Hepatocyte (in vitro differentiated cells): ENCODE data around the gene MAGI1.
A peak's percentile ranks its signal among the peaks of the same experiment; 100 is the strongest.

ENCODE experiments used
- CTCF ChIP-seq: fragments of 200-600 bp; sonication (generic); IDR thresholded peaks from 2 replicates; pipeline ENCODE4 v1.5.1; 2016; ENCODE audit warnings: antibody characterized with exemption, mild to moderate bottlenecking; ENCODE audit not compliant: poor library complexity
- EZH2 ChIP-seq: fragments of 200-600 bp; sonication (generic); IDR thresholded peaks from 2 replicates; pipeline ENCODE4 v1.6.1; 2016; ENCODE audit warnings: antibody characterized with exemption, mild to moderate bottlenecking, borderline replicate concordance
- EZH2phosphoT487 ChIP-seq: fragments of 200-600 bp; sonication (generic); IDR thresholded peaks from one replicate; pipeline ENCODE4 v1.6.1; 2018; ENCODE audit warnings: antibody characterized with exemption, mild to moderate bottlenecking, low read depth, moderate library complexity; ENCODE audit not compliant: unreplicated experiment, severe bottlenecking

GRCh38 chr3:66037330-66037985 is 1.3 kb downstream of the MAGI1 start:
- peak; percentile 30 for TF ChIP-seq CTCF
- TF ChIP-seq EZH2phosphoT487 = no peak
- TF ChIP-seq EZH2 = no peak
